Lung microvascular endothelial cell (primary cell): ENCODE data around the gene MYO1G. TPM values are rescaled to one million over a fixed set of nuclear protein-coding genes. Genes with fewer than 3 reads are reported as not detected.
"Not testable (repeated sequence)": the region's sequence is repeated elsewhere in the genome, so short reads cannot be mapped to it uniquely, and the experiment has no call there.

Source experiments
- DNase-seq, 2 donors: peaks; one replicate each; pipeline versions ENCODE4 v3.0.0 to v3.0.0-alpha.2; 2010; ENCODE audit warnings: low read depth in 2 of 2
- total RNA-seq: library from RNA; depleted of rRNA; stranded (reverse); fragments of >200 nt; gene quantifications from 2 replicates; pipeline ENCODE4 v1.2.1, GENCODE V29; 2014

Gene MYO1G
- total RNA-seq, 1 donor from 2014 or later: under 0.01 TPM

DNA sequence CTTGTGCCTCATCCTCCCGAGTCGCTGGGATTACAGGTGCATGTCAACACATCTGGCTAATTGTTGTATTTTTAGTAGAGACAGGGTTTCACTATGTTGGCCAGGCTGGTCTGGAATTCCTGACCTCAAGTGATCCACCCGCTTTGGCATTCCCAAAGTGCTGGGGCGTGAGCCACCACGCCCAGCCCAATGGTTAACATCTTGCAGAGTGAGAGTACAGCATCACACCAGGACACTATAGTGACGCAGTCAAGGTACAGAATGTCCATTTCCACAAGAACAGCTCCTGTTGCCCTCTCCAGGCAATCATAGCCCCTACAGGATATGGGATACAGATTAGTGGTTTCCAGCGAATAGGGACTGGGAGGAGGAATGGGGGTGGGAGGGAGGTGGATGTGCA, 34.0 kb downstream of the MYO1G start:
- no peak for DNase-seq

DNA sequence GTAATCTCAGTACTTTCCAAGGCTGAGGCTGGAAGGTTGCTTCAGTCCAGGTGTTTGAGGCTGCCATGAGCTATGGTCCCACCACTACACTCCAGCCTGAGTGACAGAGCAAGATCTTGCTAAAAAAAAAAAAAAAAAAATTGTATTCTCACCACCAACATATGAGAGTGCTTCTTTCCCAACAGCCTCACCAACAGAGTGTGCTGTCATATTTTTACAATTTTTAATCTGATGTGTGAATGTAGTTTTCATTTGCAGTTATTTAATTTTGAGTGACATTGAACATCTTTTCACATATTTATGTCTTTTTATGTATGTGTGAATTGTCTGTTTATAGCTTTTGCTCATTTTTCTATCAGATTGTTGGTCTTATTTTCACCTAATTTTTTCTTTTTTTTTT, 35.2 kb downstream of the MYO1G start:
- no peak for DNase-seq

DNA sequence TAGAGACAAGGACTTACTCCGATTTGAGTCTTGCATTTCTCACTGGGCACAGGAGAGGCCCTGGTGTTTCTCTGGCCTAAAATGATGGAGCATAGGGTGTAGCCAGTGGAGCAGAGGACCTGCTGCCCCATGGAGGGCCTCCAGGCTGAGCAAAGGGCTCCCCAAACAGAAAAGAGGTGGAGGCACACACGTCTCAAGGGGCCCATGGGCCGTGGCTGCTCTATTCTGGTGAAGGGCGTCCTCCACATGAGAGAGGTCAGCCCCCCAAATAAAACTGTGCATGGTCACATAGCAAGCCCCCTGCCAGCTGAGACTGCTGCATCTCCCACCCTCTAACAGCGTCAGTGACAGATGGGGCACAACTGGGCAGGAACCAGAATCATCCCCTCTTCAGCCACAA, 41.4 kb downstream of the MYO1G start:
- DNase-seq: no peak

DNA sequence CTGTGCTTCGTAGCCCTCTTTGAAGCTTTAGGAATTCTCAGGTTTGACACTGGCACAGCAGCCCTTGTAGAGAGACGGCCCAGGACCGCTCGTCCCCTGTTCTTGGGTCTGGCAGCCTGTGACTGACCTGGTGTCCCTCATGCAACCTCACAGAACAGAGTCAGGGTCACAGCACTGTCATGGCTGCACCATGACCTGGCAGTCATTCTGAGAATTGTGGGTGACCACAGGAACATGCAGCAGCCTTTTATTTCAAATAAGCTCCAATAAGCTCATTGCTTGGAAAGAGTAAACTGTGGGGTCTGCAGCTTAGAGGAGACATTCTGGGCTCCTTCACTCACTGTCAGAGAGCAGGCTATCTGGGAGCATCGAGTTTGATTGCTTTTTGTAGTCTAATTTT, 42.5 kb downstream of the MYO1G start:
- DNase-seq: no peak

DNA sequence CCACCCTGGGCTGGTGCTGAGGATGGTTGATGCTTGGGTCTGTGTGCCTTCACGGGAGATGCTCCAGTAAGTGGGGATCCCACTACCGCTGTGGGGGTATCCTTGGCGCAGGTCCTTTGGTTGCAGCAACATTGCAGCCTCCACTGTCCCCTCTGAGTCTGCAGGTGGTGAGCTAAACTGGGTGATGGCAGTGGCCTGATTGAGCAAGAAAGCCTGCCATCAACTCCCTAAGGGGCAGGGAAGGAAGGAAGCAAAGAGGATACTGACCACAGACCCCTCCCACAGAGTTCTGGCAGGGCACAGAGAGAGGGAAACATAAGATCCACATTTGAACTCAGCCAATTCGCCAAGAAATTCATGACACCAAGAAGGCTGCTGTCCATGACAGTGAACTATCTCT, 43.2 kb downstream of the MYO1G start:
- DNase-seq: no peak

DNA sequence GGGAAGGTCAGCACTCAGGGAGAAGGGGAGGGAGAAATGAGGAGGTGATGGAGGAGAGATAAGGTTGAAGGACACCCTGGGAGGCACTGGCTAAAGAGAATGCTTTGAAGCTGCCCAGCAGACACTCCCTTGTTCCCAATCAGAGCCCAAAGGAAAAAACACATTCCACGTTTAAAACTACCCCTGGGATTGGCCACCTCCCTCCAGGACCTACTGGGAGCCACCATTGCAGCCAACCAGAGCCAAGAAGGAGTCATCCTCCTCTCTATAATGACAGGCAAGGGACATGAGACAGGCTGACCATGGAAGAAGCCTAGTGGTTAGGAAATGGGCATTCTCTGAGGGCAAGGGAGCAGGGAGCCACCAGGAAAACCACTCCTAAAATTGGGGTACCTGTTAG, 43.8 kb downstream of the MYO1G start:
- DNase-seq: no peak

DNA sequence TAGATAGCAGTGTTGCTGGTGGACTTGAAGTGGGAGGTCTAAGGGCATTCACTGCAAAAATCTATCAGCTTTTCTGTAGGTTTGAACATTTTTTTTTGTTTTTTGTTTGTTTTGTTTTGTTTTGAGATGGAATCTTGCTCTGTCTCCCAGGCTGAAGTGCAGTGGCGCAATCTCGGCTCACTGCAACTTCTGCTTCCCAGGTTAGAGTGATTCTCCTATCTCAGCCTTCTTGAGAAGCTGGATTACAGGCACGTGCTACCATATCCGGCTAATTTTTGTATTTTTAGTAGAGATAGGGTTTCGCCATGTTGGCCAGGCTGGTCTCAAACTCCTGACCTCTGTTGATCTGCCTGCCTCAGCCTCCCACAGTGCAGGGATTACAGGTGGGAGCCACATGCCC, 44.3 kb downstream of the MYO1G start:
- not testable (repeated sequence) for DNase-seq

DNA sequence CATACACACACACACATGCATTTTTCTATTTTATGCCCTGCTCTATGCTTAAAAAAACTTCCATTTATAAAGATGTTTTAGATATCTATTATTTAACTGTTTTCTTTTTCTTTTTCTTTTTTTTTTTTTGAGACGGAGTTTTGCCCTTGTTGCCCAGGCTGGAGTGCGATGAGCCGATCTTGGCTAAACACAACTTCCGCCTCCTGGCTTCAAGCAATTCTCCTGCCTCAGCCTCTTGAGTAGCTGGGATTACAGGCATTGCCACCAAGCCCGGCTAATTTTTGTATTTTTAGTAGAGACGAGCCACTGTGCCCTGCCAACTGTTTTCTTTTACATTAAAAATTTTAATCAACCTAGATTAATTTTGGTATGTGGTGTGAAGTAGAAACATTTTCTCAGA, 47.9 kb downstream of the MYO1G start:
- no peak for DNase-seq

DNA sequence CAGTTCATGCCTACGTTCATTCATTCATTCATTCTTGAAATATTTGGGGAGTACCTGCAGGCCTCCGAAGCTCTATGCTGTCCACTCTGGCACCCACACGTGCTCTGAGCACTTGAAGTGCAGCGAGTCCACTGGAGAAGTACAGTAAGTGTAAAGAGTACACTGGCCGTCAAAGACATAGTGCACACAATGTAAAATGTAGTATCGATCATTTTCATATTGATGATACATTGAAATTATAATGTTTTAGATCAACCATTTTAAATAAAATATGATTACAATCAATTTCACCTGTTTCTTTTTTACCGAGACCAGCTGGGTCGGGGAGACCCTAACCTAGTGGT, 56.5 kb downstream of the MYO1G start:
- DNase-seq: no peak

DNA sequence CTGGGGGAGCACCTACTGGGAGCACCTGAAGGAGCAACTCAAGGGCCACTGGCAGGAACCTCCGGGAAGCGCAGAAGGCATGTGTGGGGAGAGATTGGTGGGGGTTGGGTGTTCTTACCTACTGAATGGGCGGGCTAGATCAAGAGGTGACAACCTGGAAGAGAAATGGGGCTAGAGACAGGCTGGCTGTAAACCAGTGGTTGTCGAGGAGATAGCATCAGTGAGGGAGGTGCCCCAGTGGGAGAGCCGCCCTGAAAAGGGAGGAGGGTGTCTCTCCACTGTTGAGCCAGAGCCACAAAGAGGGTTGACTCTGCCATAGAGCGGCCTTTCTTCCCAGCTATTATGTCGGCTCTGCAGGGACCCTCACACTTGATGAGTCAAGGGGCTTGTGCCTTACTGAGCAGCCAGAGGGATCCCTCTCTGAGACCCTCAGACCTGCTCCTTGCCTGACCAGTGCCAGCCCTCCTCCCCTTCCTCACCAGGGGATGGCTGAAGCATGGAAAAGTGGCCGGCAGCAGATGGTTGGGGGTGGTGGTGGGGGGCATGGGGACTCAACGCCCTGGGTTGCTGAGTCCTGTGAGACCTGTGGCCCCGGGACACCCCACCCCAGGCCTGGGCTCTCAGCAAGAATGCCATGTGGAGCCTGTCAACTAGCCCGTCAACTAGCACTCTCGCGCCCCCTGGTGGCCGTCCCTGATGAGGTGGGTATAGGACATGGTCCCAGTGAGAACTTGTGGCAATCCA, 57.0 kb downstream of the MYO1G start:
- peak; percentile 77 to 87 for DNase-seq

DNA sequence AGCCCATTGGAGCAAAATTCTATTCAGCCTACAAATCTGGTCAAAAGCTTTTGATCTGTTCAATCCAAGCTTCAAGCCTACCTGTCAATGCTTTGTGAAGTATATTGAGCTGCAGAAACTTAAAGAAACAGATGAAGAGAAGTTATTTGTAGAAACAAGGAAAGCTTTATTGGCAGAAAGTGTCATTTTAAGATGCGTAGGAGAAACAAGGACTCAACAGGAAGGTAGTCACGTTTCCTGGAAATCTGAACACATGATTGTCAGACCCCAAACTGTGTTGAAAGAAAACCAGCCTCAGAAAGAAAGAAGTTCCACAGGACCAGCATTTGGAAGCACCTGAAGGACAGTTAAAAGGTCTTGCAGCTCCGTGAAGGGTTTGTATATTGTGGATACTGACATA, 58.7 kb downstream of the MYO1G start:
- no peak for DNase-seq

DNA sequence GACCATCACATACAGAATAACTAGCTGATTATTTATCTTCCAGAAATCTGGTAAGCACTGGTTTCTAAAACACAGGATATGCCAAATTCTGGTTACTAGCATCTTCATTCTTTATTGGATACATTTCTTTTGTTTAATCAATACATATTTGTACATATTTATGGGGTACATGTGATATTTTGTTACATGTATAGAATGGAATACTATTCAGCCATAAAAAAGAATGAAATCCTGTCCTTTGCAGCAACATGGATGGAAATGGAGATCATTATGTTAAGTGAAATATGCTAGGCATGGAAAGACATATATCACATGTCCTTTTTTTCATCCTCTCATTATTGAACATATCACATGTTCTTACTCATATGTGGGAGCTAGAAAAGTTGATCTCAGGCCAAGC, 60.8 kb downstream of the MYO1G start:
- DNase-seq: no peak

DNA sequence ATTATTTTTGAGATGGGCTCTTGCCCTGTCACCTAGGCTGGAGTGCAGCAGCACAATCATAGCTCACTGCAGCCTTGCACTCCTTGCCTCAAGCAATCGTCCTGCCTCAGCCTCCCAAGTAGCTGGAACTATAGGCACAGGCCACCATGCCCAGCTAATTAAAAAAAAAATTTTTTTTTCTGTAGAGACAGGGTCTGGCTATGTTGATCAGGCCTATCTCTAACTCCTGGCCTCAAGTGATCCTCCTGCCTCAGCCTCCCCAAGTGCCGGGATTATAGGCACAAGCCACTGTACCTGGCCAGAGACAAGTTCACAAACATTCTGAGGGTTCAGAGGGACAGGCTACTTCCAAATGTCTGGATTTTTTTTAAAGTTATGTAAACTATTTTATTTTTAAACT, 61.4 kb downstream of the MYO1G start:
- no peak for DNase-seq

DNA sequence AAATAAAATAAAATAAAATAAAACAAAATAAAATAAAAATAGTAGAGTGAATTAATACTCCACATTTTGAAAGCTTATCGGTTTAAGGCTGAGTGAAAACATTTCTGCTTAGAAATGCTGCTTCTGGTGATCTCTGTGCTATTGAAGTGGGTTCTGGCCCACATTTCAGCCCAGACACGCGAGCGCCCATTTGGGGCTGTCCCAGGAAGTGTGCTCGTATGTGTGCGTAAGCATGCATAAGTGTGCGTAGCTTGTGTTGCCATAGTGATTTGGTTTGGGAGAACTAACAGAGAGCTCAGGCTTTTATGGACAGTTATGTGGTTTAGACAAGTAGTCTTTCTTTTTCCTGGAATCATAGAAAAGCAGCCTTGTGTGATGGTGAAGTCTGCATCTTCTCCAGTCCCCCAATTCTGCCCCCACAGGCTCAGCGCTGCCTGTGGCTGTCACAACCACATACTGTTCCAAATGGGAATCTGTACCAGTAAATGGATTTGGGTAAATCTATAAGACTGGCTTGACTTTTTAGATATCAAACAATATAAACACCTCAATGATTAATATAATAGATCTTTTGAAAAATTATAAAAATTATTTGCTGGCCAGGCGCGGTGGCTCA, 63.7 kb downstream of the MYO1G start:
- no peak for DNase-seq

DNA sequence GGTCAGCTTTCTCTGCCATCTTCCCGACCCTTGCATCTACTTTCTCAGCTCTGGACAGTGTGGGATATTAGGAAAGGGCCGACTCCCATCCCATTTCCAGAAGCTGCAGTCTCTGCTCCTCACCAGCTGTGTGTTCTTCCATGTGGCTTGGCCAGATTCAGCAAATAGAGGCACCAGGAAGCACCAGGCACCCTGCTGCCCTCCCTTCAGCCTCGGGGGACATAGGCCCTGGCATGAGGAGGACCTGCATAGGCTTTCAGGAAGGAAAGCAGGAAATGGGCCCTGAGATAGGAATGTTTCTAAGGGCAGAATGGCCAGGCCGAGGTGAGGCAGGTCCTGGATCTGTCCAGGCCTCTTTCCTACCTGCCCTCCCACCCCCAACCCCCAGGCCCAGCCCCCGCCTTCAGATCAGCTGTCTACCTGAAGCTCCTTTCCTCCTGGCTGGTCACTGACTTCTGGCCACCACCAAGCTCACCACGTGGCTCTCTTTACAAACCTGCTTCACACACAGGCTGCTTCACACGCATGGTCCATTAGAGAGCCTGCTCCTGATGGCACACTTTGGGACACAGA, 66.0 kb downstream of the MYO1G start:
- peak in 1 of 2 donors; percentile 55 for DNase-seq

Other genes starting within 250 kb of the MYO1G start
- gene ZMIZ2, start 230.2 kb downstream of the MYO1G start, total RNA-seq: 4.1 and 7.9 TPM in 2 replicates
- 1,180 and 1,502 TPM in 2 replicates for gene PPIA, start 182.3 kb downstream of the MYO1G start, total RNA-seq
- 196 and 217 TPM in 2 replicates for gene H2AZ2, start 130.9 kb downstream of the MYO1G start, total RNA-seq
- gene PURB, start 93.5 kb downstream of the MYO1G start, total RNA-seq: 12.0 and 14.7 TPM in 2 replicates
- gene CCM2, start 21.2 kb upstream of the MYO1G start, total RNA-seq: 47.5 and 67.9 TPM in 2 replicates
- gene NACAD, start 110.0 kb upstream of the MYO1G start, total RNA-seq: 0.44 and 0.79 TPM in 2 replicates
- 37.0 and 46.8 TPM in 2 replicates for gene TBRG4, start 132.7 kb upstream of the MYO1G start, total RNA-seq
- 51.2 and 218 TPM in 2 replicates for gene RAMP3, start 178.8 kb upstream of the MYO1G start, total RNA-seq